GM03348 (cell line): ENCODE measurements around the gene SNX14.
"Not testable (repeated sequence)": the region's sequence is repeated elsewhere in the genome, so short reads cannot be mapped to it uniquely, and the experiment has no call there.

Experiments
- DNase-seq: peaks from one replicate; pipeline ENCODE4 v3.0.0; 2012; ENCODE audit warnings: low spot score

Gene SNX14, protein sequence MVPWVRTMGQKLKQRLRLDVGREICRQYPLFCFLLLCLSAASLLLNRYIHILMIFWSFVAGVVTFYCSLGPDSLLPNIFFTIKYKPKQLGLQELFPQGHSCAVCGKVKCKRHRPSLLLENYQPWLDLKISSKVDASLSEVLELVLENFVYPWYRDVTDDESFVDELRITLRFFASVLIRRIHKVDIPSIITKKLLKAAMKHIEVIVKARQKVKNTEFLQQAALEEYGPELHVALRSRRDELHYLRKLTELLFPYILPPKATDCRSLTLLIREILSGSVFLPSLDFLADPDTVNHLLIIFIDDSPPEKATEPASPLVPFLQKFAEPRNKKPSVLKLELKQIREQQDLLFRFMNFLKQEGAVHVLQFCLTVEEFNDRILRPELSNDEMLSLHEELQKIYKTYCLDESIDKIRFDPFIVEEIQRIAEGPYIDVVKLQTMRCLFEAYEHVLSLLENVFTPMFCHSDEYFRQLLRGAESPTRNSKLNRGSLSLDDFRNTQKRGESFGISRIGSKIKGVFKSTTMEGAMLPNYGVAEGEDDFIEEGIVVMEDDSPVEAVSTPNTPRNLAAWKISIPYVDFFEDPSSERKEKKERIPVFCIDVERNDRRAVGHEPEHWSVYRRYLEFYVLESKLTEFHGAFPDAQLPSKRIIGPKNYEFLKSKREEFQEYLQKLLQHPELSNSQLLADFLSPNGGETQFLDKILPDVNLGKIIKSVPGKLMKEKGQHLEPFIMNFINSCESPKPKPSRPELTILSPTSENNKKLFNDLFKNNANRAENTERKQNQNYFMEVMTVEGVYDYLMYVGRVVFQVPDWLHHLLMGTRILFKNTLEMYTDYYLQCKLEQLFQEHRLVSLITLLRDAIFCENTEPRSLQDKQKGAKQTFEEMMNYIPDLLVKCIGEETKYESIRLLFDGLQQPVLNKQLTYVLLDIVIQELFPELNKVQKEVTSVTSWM

DNA sequence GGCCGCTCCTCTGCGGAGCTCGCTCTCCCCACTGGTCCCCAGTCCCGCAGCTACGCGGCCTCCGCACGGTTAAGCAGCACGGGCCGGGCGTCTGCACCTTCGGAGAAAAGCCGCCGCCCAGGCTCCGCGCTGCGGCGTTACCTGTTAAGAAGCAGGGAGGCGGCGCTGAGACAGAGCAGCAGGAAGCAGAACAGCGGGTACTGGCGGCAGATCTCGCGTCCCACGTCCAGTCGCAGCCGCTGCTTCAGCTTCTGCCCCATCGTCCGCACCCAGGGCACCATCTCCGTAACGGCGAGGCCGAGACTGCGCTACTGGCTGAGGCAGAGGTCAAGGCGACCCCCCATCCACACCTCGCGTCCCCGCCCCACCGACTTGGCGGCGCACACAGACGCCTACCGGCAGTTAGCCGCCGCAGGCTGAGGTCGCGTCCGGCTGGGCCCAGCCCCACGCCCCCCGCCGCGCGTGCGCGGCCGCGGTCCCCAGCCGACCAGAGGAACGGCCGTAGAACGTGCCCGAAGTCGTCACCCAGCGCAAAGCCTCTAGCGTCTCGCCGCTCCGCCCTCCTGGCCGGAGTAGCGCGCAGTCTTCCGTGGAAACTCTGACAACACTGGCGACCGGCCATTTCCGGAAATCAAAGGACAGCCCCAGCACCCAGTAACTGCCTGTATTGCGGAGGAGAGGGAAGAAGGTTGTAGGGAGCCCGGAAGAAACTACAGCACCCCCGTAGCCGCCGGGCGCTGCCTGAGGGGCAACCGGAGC, at the start of gene SNX14:
Gene SNX14 (minus strand): TSS at position 421 of the 759 bp plus-strand sequence. CDS start 140 bp downstream, at position 281.
- peak; percentile 97 for DNase-seq

DNA sequence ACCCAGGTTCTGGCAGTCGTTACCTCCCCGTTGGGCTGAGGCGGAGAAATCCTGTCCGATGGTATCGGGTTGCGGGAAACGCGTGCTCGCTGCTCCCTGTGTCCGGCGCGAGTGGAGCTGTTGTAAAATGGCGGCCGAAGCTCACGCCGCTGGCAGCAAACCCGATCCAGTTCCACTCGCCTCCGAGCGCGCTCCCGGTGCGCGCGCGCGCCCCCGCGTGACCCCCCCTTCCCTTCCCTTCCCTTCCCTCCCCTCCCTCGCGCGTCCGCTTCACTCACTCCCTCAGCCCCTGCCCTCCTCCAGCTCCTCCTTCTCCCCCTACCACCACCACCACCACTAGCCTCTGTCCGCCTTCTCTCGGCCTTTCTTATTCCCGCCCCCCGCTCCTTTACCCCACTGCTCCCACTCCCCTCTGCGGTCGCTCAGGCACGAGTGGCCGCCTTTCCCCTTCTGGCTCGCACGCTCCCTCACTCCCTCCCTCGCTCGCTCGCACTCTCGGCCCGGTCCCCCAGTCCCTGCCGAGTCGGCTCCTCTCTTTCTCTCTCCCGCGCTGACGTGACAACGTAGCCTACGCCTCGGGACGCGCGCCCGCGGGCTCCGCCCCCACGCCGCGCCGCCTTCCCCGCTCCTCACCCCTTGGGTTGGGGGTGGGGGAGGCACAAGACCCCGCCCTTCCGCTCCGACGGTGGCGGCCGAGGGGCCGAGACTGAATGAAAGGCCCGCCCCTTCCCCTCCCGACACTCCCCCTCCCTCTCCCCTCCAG, 49.3 kb upstream of the SNX14 start, which contains the start of gene SYNCRIP:
Gene SYNCRIP (minus strand): TSS at position 113 of the 763 bp plus-strand sequence. CDS start 1,447 bp downstream, outside the sequence.
- DNase-seq = peak; percentile 97

DNA sequence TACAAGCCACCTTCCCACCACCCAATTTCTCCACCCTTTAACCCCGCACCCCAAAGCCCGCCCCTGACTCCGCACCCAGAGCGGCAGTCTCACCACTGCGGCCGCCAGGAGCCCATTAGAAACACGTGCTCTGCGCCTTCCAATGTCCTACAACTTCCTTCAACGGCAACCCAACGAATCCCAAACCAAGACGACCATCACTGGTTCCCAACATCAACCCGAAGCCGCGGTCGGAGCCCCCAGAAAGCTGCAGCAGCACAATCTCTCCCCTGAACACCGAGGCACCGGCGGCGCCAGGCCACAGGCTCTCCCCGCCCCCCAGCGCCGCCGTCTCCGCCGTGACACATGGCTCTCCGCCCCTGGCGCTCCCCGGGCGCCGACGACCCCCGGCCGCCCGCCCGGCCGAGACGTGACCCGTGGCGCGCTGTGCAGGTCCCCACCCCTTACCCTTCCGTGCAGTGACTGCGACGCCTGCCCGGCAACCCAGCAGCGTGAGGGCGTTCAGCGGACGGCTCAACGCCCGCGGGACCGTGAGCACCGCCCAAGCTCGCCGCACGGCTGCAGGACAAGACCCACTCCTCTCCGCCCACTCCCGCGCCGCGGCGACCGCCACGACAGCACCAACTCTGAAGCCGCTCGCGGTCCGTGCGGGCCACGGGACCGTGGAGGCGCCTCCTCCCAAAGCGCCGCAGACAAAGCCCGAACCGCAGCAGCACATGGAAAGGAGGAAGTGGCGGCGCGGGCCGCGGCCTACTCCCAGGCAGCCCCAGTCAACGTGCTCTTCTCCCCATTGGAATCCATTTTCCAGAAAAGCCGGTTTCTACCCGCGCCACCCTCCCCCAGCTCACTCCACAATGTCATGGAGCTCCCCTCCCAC, 48.5 kb upstream of the SNX14 start:
- DNase-seq = peak; percentile 66

DNA sequence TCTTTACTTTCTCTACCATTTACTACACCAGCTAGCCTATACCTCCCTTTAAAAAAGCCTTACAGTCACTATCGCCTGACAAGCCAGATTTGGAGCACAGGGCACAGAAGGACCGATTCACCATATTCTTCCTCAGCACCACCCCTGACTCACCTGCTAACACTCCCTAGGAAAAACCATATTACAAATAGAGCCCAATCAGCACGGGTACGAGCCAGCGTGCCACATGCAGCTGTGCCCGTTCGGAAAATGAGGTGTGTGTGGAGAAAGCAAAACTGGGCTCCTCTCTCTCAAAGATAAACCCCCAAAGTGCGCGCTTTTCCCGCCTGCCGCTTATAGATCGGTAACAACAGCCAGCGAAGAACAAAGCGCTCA, 47.9 kb upstream of the SNX14 start:
- peak; percentile 9 for DNase-seq

DNA sequence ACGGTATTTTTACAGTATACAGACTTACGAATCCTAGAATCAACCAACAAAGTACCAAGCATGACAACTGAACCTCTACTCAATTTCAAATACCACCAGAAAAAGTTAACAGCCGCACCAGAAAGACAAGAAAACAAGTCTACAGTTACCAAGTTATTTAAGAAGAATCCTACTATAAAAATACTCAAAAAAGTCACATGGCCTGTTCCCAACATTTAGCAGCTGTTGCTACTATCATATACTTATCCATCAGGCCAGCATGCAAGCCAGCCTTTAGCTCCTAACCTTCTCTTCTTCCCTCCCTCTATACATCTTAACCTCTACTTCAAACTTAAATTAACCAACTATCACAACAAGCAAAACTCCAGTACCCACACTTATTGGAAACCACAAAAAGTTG, 47.2 kb upstream of the SNX14 start:
- no peak for DNase-seq

DNA sequence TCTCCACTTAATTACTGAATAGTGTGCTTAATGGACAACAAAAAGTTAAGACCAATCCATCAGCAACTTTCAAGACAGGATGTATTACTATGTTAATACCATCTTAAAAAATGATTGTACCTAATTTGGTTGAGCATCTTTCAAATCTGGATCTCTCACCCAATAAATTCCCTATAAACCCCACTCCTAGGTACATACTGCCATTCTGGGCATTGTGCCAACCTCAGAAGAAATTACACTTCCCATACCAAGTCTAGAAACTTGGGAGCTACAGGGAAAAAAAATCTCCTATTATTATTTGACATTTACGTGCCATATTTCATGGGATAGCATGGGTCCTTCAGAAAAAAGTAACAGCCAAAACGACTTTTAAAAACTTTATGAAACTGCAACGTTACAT, 43.9 kb upstream of the SNX14 start:
- no peak for DNase-seq

DNA sequence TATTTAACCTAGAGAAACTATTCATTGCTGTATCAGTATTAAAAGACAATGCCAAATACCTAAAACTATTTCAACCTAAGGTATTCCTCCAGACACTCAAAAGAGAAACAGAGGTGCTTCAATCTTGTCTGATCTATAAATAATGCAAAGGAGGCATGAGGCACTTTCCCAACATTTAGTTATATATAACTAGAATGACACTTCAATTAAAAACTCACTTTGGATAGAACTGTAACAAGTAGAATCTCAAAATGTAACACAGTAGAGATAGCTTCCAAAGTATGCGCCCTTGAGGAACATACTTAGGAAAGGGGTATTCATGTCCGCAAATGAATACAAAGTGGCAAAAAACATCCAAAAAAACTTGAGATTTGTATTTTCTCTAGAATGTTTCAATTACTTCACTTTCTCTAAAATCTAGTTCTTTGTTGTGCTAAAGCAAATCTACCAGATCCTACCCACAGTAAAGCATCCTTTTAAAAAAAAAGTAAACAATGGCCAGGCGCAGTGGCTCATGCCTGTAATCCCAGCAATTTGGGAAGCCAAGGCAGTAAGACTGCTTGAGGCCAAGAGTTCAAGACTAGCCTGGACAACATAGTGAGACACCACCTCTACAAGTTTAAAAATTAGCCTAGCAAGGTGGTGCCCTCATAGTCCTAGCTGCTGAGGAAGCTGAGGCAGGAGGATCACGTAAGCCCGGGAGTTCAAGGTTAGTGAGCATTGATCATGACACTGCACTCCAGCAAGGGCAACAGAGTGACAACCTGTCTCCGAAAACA, 38.7 kb upstream of the SNX14 start:
- DNase-seq = no peak

DNA sequence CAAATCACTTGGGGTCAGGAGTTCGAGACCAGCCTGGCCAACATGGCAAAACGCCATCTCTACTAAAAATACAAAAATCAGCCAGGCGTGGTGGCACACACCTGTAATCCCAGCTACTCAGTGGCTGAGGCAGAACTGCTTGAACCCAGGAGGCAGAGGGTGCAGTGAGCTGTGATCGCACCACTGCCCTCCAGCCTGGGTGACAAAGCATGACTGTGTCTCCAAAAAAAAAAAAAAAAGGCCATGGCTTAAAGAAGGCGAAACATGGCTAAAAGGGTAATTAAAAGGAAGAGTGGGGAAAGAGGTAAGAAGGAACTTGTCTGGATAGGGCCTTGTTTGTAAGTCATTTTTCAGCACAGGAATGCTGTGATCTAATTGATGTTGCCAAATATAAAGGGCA, 37.5 kb upstream of the SNX14 start:
- DNase-seq = not testable (repeated sequence)

DNA sequence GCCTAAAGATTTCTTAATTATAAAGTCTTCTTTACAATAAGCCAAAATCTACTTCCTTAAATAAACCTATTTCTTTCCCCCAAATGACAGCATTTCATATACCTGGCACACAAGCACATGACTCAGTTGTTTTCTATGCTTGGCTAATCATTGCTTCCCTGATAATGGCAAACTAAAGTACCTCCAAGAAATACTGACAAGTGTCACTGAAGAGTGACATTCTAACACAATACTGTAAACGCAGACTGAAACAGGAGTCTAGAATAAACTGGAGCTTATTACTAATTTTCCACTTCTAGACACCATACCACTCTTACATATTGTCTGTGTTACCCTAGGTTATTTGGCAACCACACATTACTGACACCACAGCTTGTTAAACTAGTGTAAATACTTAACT, 34.7 kb upstream of the SNX14 start:
- no peak for DNase-seq

DNA sequence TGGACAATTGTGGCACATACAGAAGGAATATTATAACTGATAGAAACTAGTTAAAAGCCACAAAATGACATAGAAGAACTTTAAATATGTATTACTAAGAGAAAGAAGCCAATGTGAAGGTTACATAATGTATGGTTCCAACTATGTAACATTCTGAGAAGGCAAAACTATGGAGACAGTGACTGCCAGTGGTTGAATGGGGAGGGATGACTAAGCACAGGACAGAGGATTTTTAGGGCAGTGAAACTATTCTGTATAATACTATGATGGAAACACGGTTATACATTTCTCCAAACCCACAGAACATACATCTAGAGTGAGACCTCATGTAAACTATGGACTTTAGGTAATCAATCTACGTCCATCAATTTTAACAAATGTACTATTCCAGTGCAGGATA, 26.6 kb upstream of the SNX14 start:
- no peak for DNase-seq

DNA sequence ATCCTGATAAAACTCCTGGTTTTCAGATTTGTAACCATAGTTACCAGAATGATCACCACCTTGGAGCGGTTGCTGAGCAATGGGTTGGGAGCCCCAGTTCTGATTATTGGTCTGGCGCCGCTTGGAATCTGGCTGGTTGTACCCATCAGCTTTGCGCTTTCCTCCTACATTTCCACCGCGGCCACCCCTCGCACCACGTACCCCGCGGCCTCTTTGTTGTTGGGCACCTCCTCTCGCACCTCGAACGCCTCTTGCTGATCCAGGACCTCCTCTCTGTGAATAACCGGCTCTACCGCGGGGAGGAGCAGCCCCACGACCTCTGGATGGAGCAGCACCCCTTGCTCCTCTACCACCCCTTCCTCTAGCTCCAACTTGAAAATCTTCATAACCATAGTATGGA, 21.1 kb upstream of the SNX14 start:
- no peak for DNase-seq

DNA sequence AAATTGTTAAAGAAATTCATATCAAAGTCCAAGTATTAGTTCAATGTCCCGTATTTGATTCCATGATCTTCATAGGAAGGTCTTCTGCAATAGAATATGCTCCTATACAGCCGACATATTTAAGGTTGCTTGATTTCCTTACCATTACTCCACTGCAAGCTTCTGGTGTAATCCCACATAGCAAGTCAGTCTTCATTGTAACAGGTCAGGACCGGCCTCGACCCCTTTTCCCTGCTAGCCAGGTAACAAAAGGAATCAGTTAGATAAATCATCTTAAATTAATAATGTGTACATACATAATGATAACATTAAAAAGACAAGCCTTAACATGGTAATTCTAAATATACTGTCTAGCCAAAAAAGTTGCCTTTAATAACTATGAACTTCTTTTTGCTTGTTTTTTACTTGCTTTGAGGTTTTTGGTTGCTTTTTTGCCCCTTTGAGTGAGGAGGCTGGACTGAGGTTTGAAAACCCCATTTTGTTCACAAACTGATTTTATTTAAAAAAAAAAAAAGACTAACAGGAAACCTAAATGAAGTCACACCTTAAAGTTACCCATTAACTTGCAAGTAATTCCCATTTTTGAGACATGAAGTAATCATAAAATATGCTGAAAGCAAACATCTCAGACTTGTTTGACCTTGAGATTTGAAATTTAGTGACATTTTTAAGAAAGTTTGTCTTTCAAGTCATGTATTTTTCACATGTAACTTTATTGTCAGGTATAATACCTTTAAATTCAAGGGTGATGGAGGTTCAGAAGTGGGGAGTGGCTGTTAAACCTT, 19.2 kb upstream of the SNX14 start:
- no peak for DNase-seq

DNA sequence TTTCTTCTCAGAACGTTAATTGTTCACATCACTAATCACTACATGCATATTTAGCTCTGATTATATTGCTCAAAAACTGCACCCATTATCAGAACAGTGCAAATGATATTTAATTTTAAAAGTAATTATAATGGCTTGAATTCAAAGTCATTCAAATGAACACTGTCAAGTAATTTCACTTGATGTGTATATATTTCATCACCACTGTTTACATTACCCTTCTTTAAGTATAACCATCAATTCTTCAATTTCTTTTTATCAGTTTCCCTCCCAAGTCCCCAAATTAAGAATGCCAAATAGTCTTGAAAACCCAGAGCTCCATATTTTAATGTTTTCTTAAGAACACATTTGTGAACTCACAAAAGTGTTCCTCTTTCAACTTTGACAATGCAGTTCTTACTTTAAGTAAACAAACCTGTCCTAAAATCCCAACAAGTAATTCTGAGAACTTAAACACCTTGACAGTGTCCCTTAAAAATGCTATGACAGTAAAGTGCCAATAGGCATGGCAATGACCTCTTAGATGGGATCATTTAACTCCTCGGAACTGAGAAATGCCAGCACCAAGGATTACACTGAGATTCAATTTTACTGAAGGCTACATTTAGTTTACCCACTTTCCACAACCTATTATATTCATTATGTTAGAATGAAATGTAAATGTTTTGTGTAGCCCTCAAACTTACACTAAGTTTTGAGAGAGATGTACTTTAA, 16.7 kb upstream of the SNX14 start:
- DNase-seq = no peak

DNA sequence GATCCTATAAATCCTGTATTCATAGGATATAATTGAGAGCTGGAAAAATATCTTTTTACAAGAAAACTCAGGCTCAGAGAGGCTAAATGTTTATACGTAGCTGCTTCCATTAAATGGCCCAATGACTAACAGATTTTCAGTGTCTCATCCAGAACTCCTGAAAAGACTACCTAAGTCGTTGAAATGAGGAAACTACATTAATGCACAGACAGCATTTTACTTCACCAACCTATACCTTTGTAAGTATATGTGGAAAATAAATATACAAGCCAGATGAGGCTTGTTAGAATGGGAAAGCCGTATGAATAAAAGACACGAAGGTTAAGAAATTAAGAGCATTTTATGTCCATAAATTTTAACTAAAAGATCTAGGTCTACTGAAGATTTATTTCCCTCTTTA, 8.4 kb upstream of the SNX14 start:
- DNase-seq = no peak

DNA sequence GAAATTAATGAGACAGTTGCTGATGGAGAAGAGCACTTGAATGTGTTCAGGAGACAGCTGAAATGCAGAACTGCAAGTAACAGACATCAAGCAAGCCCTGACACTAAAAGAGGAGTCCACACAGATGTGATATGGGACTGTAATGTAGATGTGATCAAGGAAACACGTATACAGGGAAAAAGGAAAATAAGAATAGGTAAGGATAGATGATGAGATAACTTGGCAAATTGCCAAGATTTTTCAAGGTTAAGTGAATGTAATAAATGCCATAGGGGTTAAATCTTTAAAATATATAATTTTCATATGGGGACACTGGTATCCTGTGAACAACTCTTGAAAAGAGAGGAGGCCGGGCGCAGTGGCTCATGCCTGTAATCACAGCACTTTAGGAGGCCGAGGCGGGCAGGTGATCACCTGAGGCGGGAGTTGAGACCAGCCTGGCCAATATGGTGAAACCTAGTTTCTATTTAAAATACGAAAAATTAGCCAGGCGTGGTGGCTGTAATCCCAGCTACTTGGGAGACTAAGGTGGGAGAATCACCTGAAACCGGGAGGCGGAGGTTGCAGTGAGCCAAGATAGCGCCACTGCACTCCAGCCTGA, 7.2 kb upstream of the SNX14 start:
- no peak for DNase-seq

DNA sequence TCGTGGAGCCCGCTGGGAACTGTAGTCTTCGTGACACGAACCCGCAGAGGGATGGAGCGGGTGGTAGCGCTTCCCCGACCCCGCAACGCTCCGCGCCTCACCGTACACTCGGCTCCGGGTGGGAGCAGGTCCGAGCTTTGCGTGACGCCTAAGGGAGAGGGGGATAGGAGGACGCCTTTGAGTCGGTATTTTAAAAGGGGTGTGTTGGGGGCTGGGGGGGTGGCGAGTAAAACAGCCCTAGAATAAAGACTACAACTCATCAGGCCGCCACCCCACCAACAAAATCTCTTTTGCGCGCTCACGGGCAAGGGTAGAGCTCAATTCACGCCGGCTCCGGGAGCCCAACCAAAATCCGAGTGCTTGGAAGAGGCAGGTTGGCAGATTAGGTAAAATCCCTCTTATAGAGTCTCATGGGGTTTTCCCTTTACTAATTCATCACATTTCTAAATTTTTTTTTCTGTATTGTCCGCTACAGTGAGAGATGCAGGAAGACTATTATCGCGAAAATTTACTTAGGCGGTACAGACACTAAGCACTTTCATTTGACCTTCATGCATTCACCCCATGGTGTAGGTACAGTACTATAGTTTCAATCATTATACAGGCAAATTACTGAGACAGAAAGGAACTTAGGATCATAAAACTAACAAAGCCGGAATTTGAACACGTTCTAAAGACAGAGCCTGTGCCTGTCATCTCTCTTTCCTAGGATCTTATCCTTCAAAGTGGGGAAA, 706 bp upstream of the SNX14 start:
- DNase-seq = no peak

DNA sequence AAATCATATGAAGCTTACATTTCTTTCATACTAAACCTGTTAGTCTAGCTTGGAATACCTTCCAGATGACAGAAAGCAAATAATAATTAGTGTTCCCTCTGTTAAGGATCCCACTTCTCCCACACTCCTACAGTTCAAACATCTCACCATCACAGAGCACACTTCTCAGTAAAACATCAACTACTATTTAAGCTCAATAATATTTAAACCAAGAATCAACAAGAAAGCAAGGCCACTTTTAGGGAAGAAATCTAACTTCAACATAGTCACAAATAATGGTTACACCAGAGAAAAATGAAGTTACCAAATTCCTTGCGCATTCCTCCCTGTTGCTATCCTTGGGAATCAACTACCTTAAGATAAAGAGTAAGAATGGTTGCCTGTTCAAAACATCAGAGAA, 1.6 kb downstream of the SNX14 start:
- no peak for DNase-seq
